Thymus (tissue), 11 donors: ENCODE results near the gene TNFRSF13B. TPM values are rescaled to one million over a fixed set of nuclear protein-coding genes. Genes with fewer than 3 reads are reported as not detected.

Experiments
- DNase-seq, 9 donors: peaks; one replicate each; pipeline ENCODE4 v3.0.0-alpha.2; 2013; ENCODE audit warnings: low spot score in 9 of 9, low read depth in 6 of 9, missing footprints in 1 of 9
- H3K27ac ChIP-seq, 2 donors: one replicate each; pipeline ENCODE4 v1.5.1; 2013; ENCODE audit warnings: control low read depth in 1 of 2, low read depth in 1 of 2, low read length in 1 of 2, mild to moderate bottlenecking in 1 of 2, moderate library complexity in 1 of 2
- H3K27me3 ChIP-seq, 2 donors: one replicate each; pipeline ENCODE4 v1.5.1; 2013; ENCODE audit warnings: low read length in 1 of 2; ENCODE audit not compliant: control insufficient read depth in 2 of 2, insufficient read depth in 1 of 2
- H3K36me3 ChIP-seq, 2 donors: one replicate each; pipeline ENCODE4 v1.5.1; 2013; ENCODE audit warnings: low read length in 1 of 2, mild to moderate bottlenecking in 1 of 2, moderate library complexity in 1 of 2; ENCODE audit not compliant: control insufficient read depth in 2 of 2, insufficient read depth in 2 of 2
- H3K4me1 ChIP-seq, 2 donors: one replicate each; pipeline ENCODE4 v1.5.1; 2013; ENCODE audit warnings: low read length in 2 of 2; ENCODE audit not compliant: control insufficient read depth in 2 of 2, insufficient read depth in 2 of 2
- H3K4me3 ChIP-seq, 2 donors: one replicate each; pipeline ENCODE4 v1.5.1; 2013; ENCODE audit warnings: low read length in 2 of 2, control low read depth in 1 of 2, mild to moderate bottlenecking in 1 of 2
- H3K9me3 ChIP-seq, 2 donors: one replicate each; pipeline ENCODE4 v1.5.1; 2013; ENCODE audit warnings: low read length in 1 of 2, mild to moderate bottlenecking in 1 of 2; ENCODE audit not compliant: control insufficient read depth in 2 of 2, insufficient read depth in 1 of 2
- WGBS: extraction: QIAGEN DNeasy Blood & Tissue Kit; methylation state at CpG from one replicate; pipeline ENCODE4 v1.1.7; 2013; 5-methylcytosine and 5-hydroxymethylcytosine counted together
- polyA plus RNA-seq: library from polyadenylated mRNA; stranded (reverse); fragments of 200-250 nt; gene quantifications from one replicate; pipeline ENCODE4 v1.2.3, GENCODE V29; 2013
- total RNA-seq: library from RNA; stranded (reverse); fragments of 120-200 nt; gene quantifications from one replicate; pipeline ENCODE4 v1.2.4, GENCODE V29; 2013
- donor health status: healthy.

TNFRSF13B gene
- total and polyA plus RNA-seq, 2 donors, result 0.14 to 2.6 TPM

DNA sequence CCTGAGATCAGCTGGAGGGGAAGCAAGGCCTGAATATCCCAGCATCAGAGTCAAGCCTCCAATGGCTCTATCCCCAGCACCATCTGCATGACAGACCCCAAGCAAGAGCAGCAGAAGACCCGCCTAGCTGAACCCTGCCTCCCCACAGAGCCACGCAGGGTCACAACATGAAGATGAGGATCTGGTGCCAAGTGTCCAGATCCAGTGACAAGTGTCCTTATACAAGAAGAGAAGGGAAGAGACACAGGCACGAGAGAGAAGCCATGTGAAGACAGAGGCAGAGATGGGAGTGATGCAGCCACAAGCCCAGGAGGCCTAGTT is 28.9 kb downstream of the TNFRSF13B start:
- 95% methylated on average over 3 of the region's 3 CpGs for WGBS
- H3K36me3 ChIP-seq, result no peaks in the 10 kb centered on the region
- DNase-seq, result no peak

DNA sequence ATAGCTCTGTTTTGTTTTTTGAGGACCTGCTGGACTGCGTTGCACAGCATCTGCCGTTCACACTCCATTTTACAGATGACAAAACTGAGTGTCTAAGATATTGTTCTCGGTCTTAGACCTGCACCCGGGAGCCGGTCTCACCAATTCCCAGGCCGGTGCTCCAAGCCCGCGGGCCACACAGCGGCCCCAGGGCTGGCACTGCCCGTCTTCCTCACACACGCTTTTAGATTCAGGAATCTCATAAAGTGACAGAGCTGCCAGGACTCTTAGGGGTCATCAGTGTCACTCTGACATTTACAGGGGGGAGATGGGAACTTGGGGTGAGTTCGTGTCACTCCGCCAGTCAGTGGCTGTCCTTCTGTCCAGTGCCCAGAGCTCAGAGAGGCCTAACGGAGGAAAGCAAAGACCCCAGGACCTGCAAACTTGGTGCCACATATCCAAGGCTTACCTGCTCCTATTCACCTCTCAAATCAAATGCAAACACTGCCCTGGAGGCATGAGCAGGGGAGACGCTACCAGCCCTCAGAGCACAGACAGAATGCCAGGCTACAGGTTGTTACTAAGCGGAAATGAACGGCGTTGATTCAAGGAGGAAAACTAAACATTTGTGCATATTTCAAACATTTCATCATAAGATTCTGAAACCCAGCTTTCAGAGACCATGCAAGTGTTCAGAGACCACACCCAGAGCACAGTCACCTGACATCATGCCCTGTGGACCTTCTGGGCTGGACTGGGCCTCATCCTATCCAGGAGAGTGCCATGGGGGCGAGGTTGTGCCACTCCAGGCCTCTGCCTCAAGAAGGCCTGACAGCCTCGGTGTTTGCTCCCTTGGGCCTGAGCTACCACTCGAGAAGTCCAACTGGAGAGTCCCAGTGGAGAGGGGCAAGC is 29.5 kb downstream of the TNFRSF13B start:
- no peak for DNase-seq
- H3K27me3 ChIP-seq, result peaks cover 0 to 2% of the 10 kb centered on the region in 2 donors
- H3K4me1 ChIP-seq, result peaks cover 8 to 14% of the 10 kb centered on the region in 2 donors
- 98% methylated on average over 21 of the region's 21 CpGs for WGBS
- H3K9me3 ChIP-seq, result no peaks in the 10 kb centered on the region
- H3K27ac ChIP-seq, result no peak overlapping the region
- H3K4me3 ChIP-seq, result no peak overlapping the region
- no peaks in the 10 kb centered on the region for H3K36me3 ChIP-seq

More for the DNA sequence above, 28.9 kb downstream of the TNFRSF13B start:
- Histone ChIP-seq H3K27ac (no peak overlapping the region), H3K27me3 (peaks cover 0 to 2% of the 10 kb centered on the region in 2 donors), H3K9me3 (no peaks in the 10 kb centered on the region), H3K4me1 (peaks cover 8 to 13% of the 10 kb centered on the region in 2 donors), H3K4me3 (no peak overlapping the region)

DNA sequence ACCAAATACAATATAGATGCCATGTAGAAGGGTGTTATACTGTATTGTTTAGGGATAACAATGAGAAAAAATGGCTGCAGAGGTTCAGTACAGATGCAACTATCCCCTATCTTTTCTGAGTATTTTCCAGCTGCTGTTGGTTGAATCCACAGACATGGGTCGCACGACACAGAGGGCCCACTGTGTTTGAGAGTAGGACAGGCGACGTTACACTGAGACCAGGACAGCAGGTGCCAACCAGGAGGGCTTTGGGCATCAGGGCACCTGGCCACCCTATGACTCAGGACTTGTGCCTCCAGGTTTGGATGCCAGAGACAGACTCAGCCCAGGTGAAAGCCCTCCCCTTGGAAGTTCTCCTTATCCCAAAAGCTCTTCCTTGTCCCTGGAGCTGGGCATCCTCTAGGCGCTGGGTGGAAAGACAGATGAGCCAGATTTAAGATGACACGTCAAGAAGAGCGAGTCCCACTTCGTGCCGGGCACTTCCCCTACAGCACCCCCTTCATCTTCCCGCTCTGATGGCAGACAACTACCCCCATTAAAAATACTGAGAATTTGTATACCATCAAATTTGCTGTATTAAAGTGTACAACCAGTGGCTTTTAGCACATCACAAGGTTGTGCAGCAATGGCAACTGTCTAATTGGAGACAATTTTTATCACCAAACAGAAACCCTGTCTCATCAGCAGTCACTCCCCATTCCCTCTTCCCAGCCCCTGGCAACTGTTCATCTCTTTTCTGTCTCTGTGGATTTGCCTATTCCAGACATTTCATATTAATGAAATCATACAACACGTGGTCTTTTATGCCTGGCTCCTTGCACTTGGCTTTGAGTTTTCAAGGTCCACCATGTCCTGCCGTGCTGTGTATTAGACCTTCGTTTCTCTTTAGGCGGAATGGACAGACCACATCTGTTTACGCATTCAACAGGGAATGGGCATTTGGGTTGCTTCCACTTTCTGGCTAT is 30.6 kb downstream of the TNFRSF13B start:
- Histone ChIP-seq H3K4me1 (peaks cover 8 to 14% of the 10 kb centered on the region in 2 donors), H3K27me3 (peaks cover 0 to 2% of the 10 kb centered on the region in 2 donors), H3K9me3 (no peaks in the 10 kb centered on the region), H3K36me3 (no peaks in the 10 kb centered on the region), H3K4me3 (no peak overlapping the region), H3K27ac (no peak overlapping the region)
- 97% methylated on average over 15 of the region's 15 CpGs for WGBS
- no peak for DNase-seq

DNA sequence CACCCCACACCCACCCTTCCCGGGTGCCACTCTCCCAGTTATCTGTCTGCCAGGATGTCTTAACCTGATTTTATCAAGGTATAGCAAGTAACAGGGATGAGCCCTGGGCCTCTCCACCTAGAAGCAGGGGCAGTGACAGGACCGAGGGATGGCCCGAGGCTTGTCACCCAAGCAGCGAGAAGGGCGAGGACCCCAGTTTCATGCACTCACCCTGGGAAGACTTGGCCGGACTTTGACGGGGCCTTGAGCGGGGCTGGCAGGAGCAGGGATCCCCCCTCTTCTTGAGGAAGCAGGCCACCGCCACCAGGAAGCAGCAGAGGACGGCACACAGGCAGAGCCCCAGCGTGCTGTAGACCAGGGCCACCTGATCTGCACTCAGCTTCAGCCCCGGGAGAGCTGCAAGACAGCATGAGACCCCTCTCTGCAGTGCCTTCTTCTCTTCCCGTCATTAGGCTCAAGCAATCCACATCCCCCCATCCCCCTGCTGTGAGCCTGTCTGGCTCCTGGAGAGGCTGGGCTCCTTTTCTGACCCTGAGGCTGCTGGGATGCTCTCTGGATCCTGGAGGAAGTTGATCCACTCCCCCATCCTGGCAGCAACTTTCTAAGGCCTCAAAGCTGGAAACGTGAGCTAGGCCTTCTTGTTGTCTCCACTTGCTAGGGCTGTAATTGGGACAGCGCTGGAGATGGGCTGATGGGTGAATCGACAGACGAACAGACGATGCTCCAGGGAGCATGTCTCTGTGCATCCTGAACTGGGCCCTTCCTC is 31.6 kb downstream of the TNFRSF13B start:
- no peaks in the 10 kb centered on the region for H3K9me3 ChIP-seq
- H3K36me3 ChIP-seq, result no peaks in the 10 kb centered on the region
- peaks cover 8 to 14% of the 10 kb centered on the region in 2 donors for H3K4me1 ChIP-seq
- 87% methylated on average over 18 of the region's 18 CpGs for WGBS
- H3K4me3 ChIP-seq, result no peak overlapping the region
- no peak for DNase-seq
- H3K27me3 ChIP-seq, result peaks cover 0 to 2% of the 10 kb centered on the region in 2 donors
- H3K27ac ChIP-seq, result no peak overlapping the region

DNA sequence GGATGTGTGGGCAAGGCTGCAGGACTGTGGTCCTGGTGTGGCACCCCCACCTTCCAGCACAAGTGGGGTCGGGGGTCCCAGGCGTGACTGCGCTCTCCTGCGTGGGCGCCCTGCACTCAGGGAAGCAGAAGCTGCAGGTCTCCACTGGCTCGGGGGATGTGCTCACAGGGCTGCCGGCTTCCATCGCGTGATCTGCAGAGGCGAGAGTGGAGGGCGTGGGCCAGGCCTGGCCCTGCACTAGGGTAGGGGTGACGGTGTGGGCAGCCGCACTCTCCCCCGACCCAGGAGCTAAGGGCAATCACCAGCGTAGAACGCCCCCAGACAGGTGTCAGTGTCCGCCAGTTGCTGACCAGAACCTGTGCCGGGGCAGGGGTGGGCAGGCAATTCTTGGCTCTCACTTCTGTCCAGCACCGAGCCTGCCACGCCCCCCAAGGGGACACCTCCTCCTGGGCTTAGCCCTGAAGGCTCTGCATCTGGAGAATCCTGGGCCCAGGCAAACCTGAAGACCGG is 32.3 kb downstream of the TNFRSF13B start:
- Histone ChIP-seq H3K27me3 (peaks cover 0 to 2% of the 10 kb centered on the region in 2 donors), H3K4me1 (peaks cover 8 to 14% of the 10 kb centered on the region in 2 donors), H3K36me3 (no peaks in the 10 kb centered on the region), H3K4me3 (no peak overlapping the region), H3K27ac (no peak overlapping the region), H3K9me3 (no peaks in the 10 kb centered on the region)
- DNase-seq, result no peak
- WGBS, result 93% methylated on average over 21 of the region's 21 CpGs

DNA sequence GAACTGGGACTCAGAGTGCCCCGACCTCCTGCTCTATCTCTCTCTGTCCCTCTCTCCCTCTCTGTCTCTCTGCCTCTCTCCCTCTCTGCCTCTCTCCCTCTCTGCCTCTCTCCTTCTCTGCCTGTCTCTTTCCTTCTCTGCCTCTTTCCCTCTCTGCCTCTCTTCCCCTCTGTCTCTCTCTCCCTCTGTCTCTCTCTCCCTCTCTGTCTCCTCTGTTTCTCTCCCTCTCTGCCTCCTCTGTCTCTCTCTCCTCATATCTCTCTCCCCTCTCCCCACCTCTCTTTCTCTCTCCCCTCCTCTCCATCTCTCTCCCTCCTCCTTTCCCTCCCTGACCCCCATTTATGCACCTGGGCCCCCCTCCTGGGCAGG is 32.7 kb downstream of the TNFRSF13B start:
- Histone ChIP-seq H3K36me3 (no peaks in the 10 kb centered on the region), H3K27ac (no peak overlapping the region), H3K4me1 (peaks cover 8 to 14% of the 10 kb centered on the region in 2 donors), H3K9me3 (no peaks in the 10 kb centered on the region), H3K4me3 (no peak overlapping the region), H3K27me3 (peaks cover 0 to 2% of the 10 kb centered on the region in 2 donors)
- DNase-seq, result no peak
- WGBS, result 5% methylated on average over 1 of the region's 1 CpG

DNA sequence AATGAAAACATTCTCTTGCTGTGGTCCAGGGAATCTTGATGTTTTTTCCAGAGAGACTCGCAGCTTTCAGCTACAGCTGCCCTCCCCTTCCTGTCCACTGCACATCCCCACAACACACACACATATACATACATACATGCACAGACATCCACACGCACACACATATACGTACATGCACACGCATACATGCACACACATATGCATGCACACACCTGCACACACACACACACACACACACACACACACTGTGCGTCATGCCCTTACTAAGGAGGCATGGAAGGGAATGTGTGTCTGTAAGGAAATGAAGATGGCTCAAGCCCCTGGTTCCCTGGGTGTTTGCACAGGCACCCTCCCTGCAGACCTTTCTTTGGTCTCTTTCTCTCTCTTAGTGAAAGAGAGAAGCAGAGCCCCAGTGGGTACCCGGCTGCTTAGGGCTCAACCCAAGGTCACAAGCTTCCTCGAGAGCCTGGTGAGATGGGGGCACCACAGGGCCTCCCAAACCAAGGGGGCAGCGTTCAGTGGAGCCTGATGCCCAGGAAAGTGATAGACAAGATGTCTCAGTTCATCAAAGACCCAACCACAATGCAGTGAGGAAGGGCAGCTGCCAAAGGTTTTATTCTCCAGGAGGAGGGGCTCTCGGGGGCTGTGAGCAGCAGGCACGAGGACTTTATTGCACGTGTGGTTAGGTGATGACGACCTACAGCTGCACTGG is 33.3 kb downstream of the TNFRSF13B start:
- Histone ChIP-seq H3K36me3 (no peaks in the 10 kb centered on the region), H3K27ac (no peak overlapping the region), H3K9me3 (no peaks in the 10 kb centered on the region), H3K4me3 (no peak overlapping the region), H3K4me1 (peaks cover 8 to 14% of the 10 kb centered on the region in 2 donors), H3K27me3 (peaks cover 0 to 2% of the 10 kb centered on the region in 2 donors)
- peak in 5 of 9 donors; percentile 17 to 68 (median 29) for DNase-seq
- WGBS, result 49% methylated on average over 12 of the region's 12 CpGs

DNA sequence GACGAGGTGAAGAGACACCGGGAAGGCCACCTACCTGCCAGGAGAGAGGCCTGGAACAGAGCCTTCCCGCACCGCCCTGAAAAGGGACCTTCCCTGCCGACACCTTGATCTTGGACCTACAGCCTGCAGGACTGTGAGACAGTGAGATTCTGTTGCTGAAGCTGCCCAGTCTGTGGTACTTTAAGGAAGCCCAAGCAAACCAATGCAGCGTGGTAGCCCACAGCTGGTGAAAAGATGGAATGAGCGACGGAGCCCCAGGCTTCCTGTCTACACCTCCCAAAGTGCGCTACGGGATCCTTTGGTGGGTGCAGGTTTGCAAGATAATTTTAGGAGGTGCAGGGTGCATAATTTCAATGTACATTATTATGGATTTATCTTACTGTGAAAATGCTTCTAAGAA is 33.9 kb downstream of the TNFRSF13B start:
- WGBS, result 65% methylated on average over 10 of the region's 10 CpGs
- DNase-seq, result no peak
- Histone ChIP-seq H3K4me3 (no peak overlapping the region), H3K27ac (no peak overlapping the region), H3K9me3 (no peaks in the 10 kb centered on the region), H3K36me3 (no peaks in the 10 kb centered on the region), H3K4me1 (peaks cover 8 to 14% of the 10 kb centered on the region in 2 donors), H3K27me3 (peaks cover 0 to 2% of the 10 kb centered on the region in 2 donors)
